Stimulated activated CD8-positive, alpha-beta memory T cell treated with anti-CD3 and anti-CD28 coated beads, Interleukin-4, amount 100 ng/mL, for 48 hours (primary cell): ENCODE measurements around the gene KIRREL1.
"Not testable (repeated sequence)": the region's sequence is repeated elsewhere in the genome, so short reads cannot be mapped to it uniquely, and the experiment has no call there.

Experiments used
- DNase-seq: peaks from one replicate; pipeline ENCODE4 v3.0.0-alpha.2; 2020

The KIRREL1 gene

GRCh38 chr1:158112994-158113758 lies 119.7 kb downstream of the KIRREL1 start:
- DNase-seq: peak; percentile 56

GRCh38 chr1:158113759-158114127 lies 120.3 kb downstream of the KIRREL1 start:
- no peak for DNase-seq

DNA sequence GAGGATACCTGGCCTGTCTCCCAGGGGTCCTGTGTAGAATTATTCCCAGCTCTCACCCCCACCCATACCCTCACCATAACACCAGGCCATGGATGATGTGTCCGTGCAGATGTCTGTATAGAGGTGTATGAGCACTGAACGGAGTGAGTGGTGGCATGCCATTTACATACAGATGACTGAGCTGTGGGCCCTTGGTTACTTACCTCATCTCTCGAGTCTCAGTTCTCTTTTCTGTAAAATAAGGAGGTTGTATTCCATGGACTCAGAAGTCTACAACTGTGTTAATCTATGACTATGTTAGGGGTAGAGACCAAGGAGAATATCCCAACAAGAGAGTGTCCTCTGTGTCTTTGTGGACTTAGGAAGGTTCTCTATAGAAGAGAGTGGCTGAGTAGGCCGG lies 121.7 kb downstream of the KIRREL1 start:
- no peak for DNase-seq

GRCh38 chr1:158116311-158117167 lies 123.1 kb downstream of the KIRREL1 start:
- DNase-seq: no peak

DNA sequence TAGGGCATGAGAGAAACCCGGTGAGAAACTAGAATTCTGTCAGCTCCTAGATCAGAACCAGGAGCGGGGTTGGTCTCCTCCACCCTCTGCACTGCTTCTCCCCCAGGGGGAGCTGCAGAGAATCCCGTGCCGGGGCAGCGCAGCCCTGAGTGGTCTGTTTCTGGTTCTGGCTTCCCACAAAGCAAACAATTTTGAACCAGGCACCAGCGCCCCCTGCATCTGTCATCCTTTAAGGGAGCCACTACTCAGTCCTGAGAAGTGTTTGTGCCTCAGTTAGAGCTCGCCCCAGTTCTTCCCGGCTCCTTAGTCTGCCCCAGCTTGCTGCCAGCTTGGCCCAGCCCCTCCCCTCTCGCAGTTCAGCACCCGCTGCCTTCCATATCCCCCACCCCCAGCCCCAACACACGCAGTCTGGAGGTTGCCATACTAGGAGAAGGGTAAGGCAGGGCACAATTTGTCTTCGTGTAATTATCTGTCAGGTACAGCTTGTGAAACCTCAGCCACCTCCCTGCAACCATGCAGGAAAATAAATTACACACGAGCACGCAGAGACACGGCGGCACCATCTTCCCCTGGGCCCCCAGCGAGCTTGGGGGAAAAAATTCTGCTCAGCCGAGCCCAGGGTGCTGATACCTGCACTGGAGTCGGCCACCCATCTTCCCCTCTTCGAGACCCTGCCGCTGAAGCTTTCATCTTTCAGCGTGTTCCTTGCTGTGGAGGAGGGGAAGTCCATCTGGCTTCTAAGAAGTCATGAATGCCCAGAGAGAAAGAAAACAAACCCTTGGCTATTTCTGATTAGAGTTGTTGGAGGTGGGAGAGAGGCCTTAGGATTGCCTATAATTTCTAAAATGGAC lies 124.6 kb downstream of the KIRREL1 start:
- peak; percentile 66 for DNase-seq

DNA sequence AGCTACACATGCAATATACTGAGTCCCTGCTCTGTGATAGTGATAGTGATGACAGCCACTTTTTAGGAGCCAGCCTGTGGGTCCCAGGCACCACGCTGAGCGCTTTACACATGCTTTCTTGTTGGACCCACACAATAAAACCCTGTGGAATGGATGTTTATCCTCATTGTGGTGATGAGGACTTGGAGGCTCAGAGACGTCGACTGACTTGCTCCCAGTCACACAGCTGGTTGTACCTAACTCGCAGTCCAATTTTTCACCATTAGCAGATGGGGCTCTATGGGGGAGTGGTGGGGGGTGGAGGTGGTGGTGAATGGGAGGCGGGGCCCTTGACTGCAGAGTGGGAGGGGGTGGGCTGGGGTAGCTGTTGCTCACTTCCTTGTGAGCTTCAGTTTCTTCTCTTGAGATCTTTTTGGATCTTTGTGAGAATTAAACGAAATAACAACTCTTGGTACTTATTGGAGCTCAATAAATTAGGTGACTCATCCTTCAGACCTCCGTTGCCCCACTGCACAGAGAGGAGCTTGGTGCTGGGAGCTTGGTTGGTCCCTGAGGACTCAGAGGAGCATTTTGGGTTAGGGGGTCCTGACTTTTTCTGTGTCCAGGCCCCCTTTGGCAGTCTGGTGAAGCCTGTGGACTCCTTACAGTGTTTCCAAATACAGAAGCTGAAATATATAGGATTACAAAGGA lies 125.4 kb downstream of the KIRREL1 start:
- no peak for DNase-seq

DNA sequence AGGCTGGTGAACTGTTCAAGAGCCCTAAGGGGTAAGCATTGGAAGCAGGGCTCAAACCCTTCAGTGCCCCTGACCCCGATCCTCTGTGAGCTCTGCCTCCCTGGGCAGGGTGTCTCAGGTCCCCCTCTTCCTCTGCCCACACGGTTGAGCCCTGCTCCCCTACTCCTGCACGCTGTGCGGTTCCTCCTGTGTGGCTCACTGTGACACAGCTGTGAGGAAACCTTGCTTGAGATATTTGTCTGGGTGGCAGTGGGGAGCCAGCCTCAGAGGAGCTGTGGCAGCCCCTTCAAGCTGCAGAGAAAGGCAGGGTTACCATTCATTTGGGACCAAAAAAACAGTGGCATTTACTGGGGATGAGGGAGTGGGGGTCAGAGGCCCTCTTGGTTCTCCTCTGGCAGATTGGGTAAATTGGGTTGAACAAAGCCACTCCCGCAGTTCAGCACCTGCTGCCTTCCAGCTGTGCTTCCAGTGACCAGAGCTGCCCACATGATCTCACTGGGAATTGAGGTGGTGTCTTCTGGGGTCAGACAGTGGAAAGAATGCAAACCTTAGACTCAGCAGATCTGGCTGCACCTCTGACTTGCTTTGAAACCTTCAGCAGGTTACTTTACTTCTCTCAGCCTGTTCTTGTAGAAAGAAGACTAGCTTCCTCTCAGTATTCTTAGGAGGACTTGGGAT lies 126.7 kb downstream of the KIRREL1 start:
- DNase-seq: no peak

DNA sequence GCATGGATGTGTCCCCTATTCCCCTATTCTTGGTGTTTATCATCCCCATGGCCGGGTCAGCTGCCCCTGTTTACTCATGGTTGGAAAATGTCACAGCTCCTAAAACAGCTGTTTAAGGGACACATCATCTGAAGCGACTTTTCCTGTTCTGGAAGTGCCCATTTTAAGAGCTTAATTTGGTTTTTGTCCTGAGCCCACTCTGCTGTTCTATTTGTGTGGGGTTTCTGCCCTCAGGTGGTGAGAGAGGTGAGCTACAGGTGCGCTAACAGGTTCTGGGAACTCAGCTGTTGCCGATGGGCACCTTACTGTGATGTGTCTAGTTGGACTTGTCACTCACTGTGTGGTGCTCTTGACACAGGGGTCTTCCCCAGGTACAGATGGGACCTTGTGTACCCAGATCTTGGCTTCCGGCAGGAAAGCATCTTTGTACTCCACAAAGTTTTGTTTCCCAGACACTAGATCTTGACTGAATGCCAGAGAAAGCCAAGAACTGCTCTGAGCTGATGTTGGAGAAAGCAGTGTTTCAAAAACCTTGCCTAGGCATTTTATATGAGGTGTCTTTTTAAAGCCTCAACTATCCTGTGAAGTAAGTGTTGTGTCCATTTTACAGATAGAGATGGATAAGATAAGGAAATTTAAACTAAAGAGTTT lies 128.3 kb downstream of the KIRREL1 start:
- DNase-seq: peak; percentile 32

DNA sequence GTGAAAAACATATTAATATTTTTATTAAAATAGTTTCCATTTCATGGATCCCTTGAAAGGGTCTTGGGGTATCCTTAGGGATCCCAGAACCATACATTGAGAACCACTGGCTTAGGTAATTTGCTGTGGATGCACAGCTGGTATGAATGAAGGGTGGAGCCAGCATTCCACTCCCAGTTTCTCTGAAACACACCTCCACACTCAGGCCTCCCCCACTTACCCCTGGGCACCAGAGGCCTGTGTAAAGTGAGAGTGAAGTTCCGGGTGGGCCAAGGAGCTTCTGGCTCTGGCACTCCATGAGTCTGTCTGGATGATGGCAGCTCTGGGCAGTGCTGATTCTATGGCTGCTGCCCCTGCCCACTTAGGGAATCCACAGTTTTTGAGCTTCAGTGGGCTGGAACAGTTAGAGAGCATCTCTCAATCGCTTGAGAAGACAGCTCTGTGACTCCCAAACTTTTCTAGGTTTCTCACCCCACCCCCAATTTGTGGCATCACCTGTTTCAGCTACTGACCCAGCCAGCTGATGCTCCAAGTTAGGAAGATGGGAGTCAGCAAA lies 129.5 kb downstream of the KIRREL1 start:
- DNase-seq: no peak

GRCh38 chr1:158124034-158124433 lies 130.6 kb downstream of the KIRREL1 start:
- no peak for DNase-seq

DNA sequence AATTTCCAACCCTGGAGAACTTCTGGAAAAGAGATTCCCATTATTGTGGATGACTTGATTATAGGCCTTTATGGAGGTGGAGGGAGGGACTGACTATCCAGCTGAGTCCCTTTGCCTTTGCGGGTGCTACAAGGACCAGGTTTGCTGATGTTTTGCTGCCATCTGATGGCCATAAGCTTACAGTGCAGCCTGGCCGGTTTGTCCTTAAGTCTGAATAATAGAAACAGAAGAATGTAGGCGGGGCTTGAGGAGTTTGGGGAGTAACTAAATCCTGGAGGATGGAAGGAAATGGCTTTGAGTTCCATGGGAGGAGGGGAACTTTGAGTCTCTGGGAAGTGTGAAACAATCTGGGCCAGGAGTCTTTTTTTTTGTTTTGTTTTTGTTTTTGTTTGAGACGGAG lies 131.6 kb downstream of the KIRREL1 start:
- peak; percentile 80 for DNase-seq

GRCh38 chr1:158126425-158126824 lies 133.0 kb downstream of the KIRREL1 start:
- no peak for DNase-seq

DNA sequence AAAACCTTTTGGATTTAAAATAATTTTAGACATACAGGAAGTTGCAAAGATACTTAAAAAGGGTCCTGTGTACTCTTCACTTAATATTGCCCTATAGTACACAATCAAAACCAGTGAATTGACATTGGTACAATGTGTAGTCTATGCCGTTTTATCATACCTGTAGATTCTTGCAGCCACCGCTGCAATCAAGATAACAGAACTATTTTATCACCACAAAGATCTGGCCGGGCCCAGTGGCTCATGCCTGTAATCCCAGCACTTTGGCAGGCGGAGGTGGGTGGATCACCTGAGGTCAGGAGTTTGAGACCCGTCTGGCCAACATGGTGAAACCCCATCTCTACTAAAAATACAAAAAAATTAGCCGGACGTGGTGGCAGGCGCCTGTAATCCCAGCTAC lies 135.1 kb downstream of the KIRREL1 start:
- DNase-seq: not testable (repeated sequence)

DNA sequence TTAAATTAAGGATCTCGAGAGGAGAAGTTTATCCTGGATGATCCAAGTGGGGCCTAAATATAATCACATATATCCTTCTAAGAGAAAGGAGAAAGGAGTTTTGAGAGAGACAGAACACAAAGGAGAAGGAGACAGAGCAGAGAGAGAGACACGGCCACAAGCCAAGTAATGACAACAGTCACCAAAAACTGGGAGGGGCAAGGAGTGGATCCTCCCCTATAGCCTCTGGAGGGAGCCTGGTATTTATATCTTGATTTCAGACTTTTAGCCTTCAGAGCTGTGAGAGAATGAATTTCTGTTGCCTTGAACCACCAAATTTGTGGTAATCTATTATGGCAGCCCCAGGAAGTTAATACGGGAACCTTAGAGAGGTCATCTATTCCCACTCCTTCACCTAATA lies 137.8 kb downstream of the KIRREL1 start:
- DNase-seq: no peak

DNA sequence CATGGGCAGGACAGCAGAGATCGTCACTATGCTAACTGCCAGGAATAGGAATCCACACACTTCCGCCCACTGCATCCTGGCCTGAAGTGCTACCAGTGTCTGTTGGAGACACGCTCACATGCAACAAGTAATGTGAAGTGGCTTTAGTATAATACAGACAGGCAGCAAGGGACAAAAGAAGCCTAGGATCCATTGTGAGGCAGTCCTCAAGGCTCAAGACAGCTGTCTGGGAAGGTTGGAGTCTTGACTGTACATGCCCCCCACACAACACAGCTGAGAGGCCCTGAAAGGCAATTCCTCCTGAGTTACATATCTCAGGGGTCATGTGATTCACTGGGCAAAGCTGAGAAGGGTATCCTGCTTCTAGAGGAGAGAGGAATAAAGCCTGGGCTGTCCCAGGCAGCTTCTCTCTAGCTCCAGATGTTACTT lies 147.3 kb downstream of the KIRREL1 start:
- no peak for DNase-seq

GRCh38 chr1:158145173-158145719 lies 151.8 kb downstream of the KIRREL1 start:
- no peak for DNase-seq

DNA sequence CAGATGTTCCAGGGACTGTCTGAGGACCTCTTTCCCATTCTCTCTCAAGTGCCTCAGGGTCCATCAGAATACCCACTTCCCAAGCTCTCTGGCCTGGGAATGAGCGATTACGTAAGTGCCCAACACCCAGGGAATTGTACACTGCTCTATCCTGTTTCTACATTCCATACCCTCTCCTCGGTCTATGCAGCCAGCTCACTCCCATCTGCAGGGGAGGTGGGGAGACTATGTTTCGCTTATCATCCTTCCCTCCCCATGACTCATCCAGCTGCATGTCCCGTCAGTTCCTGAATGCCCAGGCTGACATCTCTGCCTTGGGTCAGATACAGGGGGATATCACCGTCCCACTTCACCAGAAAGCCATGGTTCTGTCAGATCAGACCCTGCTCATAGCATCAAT lies 152.7 kb downstream of the KIRREL1 start:
- DNase-seq: no peak

DNA sequence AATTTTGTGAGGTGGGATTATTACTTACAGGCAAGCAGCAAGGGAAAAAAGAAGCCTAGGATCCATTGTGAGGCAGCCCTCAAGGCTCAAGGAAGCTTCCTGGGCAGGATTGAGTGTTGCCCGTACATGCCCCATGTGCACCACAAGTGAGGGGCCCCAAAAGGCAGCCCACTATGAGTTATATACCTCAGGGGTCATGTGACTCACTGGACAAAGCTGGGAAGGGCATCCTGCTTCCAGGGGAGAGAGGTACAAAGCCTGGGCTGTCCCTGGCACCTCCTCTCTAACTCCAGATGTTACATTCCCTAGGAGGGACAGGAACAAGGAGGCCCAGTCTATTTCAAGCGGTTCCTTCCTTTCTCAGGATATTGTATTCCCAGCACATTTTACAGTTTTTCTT lies 153.3 kb downstream of the KIRREL1 start:
- no peak for DNase-seq

DNA sequence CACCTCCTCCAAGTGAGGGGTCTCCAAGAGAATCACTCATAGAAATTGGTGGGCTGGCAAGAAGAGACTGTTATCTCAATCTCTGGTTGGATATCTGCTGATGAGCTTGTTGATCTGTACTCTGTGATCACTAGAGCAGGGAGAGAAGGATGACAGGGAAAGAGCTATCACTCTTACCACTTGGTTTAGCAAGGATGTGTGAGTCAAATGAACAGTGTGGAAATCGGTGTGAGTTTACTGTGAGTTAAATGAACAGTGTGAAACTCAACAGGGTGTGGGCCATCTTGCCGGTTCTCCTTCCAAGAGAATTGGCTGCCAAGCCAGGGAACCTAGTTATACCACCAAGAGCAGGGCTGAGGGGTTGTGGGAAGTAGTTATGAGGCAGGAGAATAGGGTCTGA lies 154.0 kb downstream of the KIRREL1 start:
- DNase-seq: no peak

DNA sequence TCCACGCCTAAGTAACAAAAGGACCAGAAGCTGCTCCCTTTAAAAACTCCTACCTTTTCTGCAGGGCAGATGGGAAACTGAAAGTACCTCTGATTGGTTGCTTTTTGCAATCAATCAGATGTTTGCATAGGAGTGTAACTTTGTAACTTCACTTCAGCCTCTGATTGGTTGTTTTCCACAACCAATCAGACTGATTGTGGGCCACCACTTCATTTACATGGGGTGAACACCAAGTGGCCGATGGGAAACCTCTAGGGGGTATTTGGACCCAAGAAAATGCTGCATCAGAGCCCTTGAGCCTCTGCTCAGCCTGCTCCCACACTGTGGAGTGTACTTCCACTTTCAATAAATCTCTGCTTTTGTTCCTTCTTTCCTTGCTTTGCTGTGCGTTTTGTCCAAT lies 154.4 kb downstream of the KIRREL1 start:
- no peak for DNase-seq

DNA sequence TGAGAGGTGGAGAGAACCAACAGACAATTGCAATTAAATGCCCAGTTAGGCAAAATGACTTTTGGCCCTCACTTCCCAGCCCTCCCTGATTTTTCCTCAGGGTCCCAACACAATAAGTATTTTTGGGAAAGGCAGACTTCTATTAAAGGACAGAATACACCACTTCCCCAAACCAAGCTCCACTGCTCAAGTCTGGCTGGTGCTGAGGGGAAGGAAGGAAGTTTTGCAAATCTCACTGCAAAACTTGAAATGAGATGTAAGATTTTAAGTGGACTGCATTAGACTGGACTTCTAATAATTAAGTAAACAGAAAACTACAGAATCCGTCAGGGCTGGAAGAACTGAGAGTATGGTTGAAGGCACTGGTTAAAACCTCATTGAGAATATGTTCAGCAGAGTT lies 155.0 kb downstream of the KIRREL1 start:
- DNase-seq: no peak
